HEK293 (cell line): ENCODE data around the gene GRK5.

Source experiments
- CTCF ChIA-PET: fragments of 350-600 bp; formaldehyde crosslinking; extraction: SDS; loops from one replicate; lab custom pipeline; 2021; ENCODE audit warnings: antibody characterized with exemption; lab: Yijun Ruan, JAX
- POLR2A ChIA-PET: fragments of 300-600 bp; formaldehyde crosslinking; extraction: SDS; loops from one replicate; lab custom pipeline; 2020; ENCODE audit warnings: antibody characterized with exemption, inconsistent platforms; lab: Yijun Ruan, JAX
- H3K27ac ChIP-seq: fragments of 200-500 bp; sonication (Bioruptor generic); 2 replicates; pipeline ENCODE4 v1.5.1; 2014; ENCODE audit warnings: low read depth, low read length, control low read depth, inconsistent platforms; ENCODE audit errors: extremely low read depth
- H3K36me3 ChIP-seq, 2 experiments: fragments of 200-500 bp in 1 of 2; sonication (Bioruptor generic) in 1 of 2; 1 replicate in 1 of 2; 2 replicates in 1 of 2; pipeline ENCODE4 v1.5.1; 2014 to 2017; ENCODE audit warnings: inconsistent platforms in 2 of 2, low read length in 2 of 2; ENCODE audit not compliant: control insufficient read depth in 2 of 2, insufficient read depth in 1 of 2
- H3K4me1 ChIP-seq: fragments of 200-500 bp; sonication (Bioruptor generic); 2 replicates; pipeline ENCODE4 v1.5.1; 2014; ENCODE audit warnings: mild to moderate bottlenecking, low read length, inconsistent platforms; ENCODE audit not compliant: control insufficient read depth, insufficient read depth
- H3K4me3 ChIP-seq: 2 replicates; pipeline ENCODE4 v1.5.1; 2011; ENCODE audit warnings: low read depth, mild to moderate bottlenecking, control low read depth, low read length, moderate library complexity
- H3K9me3 ChIP-seq: fragments of 200-500 bp; sonication (Bioruptor generic); 2 replicates; pipeline ENCODE4 v1.5.1; 2014; ENCODE audit warnings: low read depth, low read length, inconsistent platforms; ENCODE audit not compliant: control insufficient read depth, insufficient read depth
- EGR2 ChIP-seq: fragments of 450-650 bp; formaldehyde crosslinking; IDR thresholded peaks from 2 replicates; pipeline ENCODE4 v1.5.1; 2016; ENCODE audit warnings: low read depth, missing biosample characterization, missing genetic modification characterization
- GLIS1 ChIP-seq: fragments of 450-650 bp; formaldehyde crosslinking; IDR thresholded peaks from 2 replicates; pipeline ENCODE4 v1.5.1; 2016; ENCODE audit warnings: missing biosample characterization, missing genetic modification characterization
- KLF1 ChIP-seq: fragments of 450-650 bp; formaldehyde crosslinking; IDR thresholded peaks from 2 replicates; pipeline ENCODE4 v1.5.1; 2016; ENCODE audit warnings: missing biosample characterization, missing genetic modification characterization
- KLF16 ChIP-seq: fragments of 450-650 bp; formaldehyde crosslinking; IDR thresholded peaks from 2 replicates; pipeline ENCODE4 v1.5.1; 2017; ENCODE audit warnings: missing biosample characterization, missing genetic modification characterization
- SETDB1 ChIP-seq: IDR thresholded peaks from one replicate; pipeline ENCODE4 v1.6.1; 2017; ENCODE audit warnings: mild to moderate bottlenecking, low read length, moderate library complexity, mixed read lengths; ENCODE audit not compliant: insufficient read length
- ZBTB17 ChIP-seq: fragments of 450-650 bp; formaldehyde crosslinking; IDR thresholded peaks from 2 replicates; pipeline ENCODE4 v1.5.1; 2016; ENCODE audit warnings: missing biosample characterization, missing genetic modification characterization
- ZBTB26 ChIP-seq: fragments of 450-650 bp; formaldehyde crosslinking; optimal IDR thresholded peaks from 2 replicates; pipeline ENCODE3; 2016; ENCODE audit warnings: missing biosample characterization, mild to moderate bottlenecking, missing genetic modification characterization
- ZFHX2 ChIP-seq: fragments of 450-650 bp; formaldehyde crosslinking; conservative IDR thresholded peaks from 2 replicates; pipeline ENCODE4 v1.5.1; 2016; ENCODE audit warnings: missing biosample characterization, missing genetic modification characterization
- ZNF202 ChIP-seq: fragments of 450-650 bp; formaldehyde crosslinking; IDR thresholded peaks from 2 replicates; pipeline ENCODE4 v1.5.1; 2016; ENCODE audit warnings: missing biosample characterization, missing genetic modification characterization, borderline replicate concordance
- ZNF274 ChIP-seq, 2 experiments: fragments of 200-500 bp in 1 of 2; fragments of 450-650 bp in 1 of 2; sonication (Bioruptor generic) in 1 of 2; formaldehyde crosslinking in 1 of 2; IDR thresholded peaks; 2 replicates each; pipeline versions ENCODE4 v1.5.1 to v1.6.1; 2014 to 2016; ENCODE audit warnings: borderline replicate concordance in 1 of 2, inconsistent platforms in 1 of 2, low read length in 1 of 2, missing biosample characterization in 1 of 2, missing genetic modification characterization in 1 of 2
- ZNF302 ChIP-seq: fragments of 450-650 bp; formaldehyde crosslinking; IDR thresholded peaks from 2 replicates; pipeline ENCODE4 v1.5.1; 2016; ENCODE audit warnings: missing biosample characterization, missing genetic modification characterization, low read depth
- ZNF366 ChIP-seq: fragments of 450-650 bp; formaldehyde crosslinking; conservative IDR thresholded peaks from 2 replicates; pipeline ENCODE4 v1.5.1; 2016; ENCODE audit warnings: missing biosample characterization, missing genetic modification characterization
- ZNF404 ChIP-seq: fragments of 450-650 bp; formaldehyde crosslinking; IDR thresholded peaks from 2 replicates; pipeline ENCODE4 v1.5.1; 2017; ENCODE audit warnings: missing biosample characterization, missing genetic modification characterization
- ZNF449 ChIP-seq: fragments of 450-650 bp; formaldehyde crosslinking; IDR thresholded peaks from 2 replicates; pipeline ENCODE4 v1.5.1; 2017; ENCODE audit warnings: missing biosample characterization, mild to moderate bottlenecking, missing genetic modification characterization, moderate library complexity
- ZNF473 ChIP-seq: fragments of 450-650 bp; formaldehyde crosslinking; IDR thresholded peaks from 2 replicates; pipeline ENCODE4 v1.5.1; 2017; ENCODE audit warnings: missing biosample characterization, missing genetic modification characterization
- ZNF513 ChIP-seq: fragments of 450-650 bp; IDR thresholded peaks from 2 replicates; pipeline ENCODE4 v1.5.1; 2018; ENCODE audit warnings: missing biosample characterization, missing genetic modification characterization
- ZNF645 ChIP-seq: fragments of 450-650 bp; formaldehyde crosslinking; IDR thresholded peaks from 2 replicates; pipeline ENCODE4; 2016; ENCODE audit warnings: missing biosample characterization, missing genetic modification characterization
- ZNF747 ChIP-seq: fragments of 450-650 bp; formaldehyde crosslinking; IDR thresholded peaks from 2 replicates; pipeline ENCODE4 v1.5.1; 2016; ENCODE audit warnings: missing biosample characterization, missing genetic modification characterization
- ZNF768 ChIP-seq: fragments of 450-650 bp; formaldehyde crosslinking; IDR thresholded peaks from 2 replicates; pipeline ENCODE4 v1.5.1; 2018; ENCODE audit warnings: missing biosample characterization, mild to moderate bottlenecking, missing genetic modification characterization
- ZNF792 ChIP-seq: fragments of 450-650 bp; formaldehyde crosslinking; IDR thresholded peaks from 2 replicates; pipeline ENCODE4 v1.5.1; 2016; ENCODE audit warnings: missing biosample characterization, missing genetic modification characterization
- ZSCAN4 ChIP-seq: fragments of 450-650 bp; formaldehyde crosslinking; IDR thresholded peaks from 2 replicates; pipeline ENCODE4 v1.5.1; 2017; ENCODE audit warnings: missing biosample characterization, missing genetic modification characterization
- ZXDB ChIP-seq: fragments of 450-650 bp; formaldehyde crosslinking; IDR thresholded peaks from 2 replicates; pipeline ENCODE4 v1.5.1; 2016; ENCODE audit warnings: missing biosample characterization, missing genetic modification characterization

GRK5 gene

GRCh38 chr10:119289227-119289920 lies 82.0 kb downstream of the GRK5 start:
- no peak for TF ChIP-seq ZNF645
- TF ChIP-seq ZNF768 (tag by site-specific recombination): peak; percentile 86
- ChIA-PET CTCF (interaction anchor here (0.7 to 0.9 kb wide), 2 partner anchors 10 to 79 kb away, joined by 3 to 4 read pairs; no protein-coding TSS in a partner anchor), POLR2A (no interaction called here)
- Histone ChIP-seq H3K4me1 (peaks cover 3% of the 10 kb centered on the region; the same call in 1 of the 2 replicates), H3K4me3 (no peak overlapping the region), H3K27ac (no peak overlapping the region), H3K9me3 (no peaks in the 10 kb centered on the region), H3K36me3 (no peaks in the 10 kb centered on the region)

GRCh38 chr10:119290301-119291048 lies 83.1 kb downstream of the GRK5 start:
- H3K27ac ChIP-seq: no peak overlapping the region
- peaks cover 3% of the 10 kb centered on the region; the same call in 1 of the 2 replicates for H3K4me1 ChIP-seq
- no peaks in the 10 kb centered on the region for H3K36me3 ChIP-seq
- TF ChIP-seq KLF16 (tag by site-specific recombination) (no peak), ZNF792 (tag by site-specific recombination) (no peak), ZBTB17 (peak; percentile 25; the same call in 1 of the 2 replicates)
- ChIA-PET POLR2A (no interaction called here), CTCF (interaction anchor here (0.7 to 0.9 kb wide), 3 partner anchors 9 to 588 kb away, joined by 3 read pairs; no protein-coding TSS in a partner anchor)
- H3K4me3 ChIP-seq: no peak overlapping the region
- no peaks in the 10 kb centered on the region for H3K9me3 ChIP-seq

GRCh38 chr10:119291223-119291900 lies 84.0 kb downstream of the GRK5 start:
- POLR2A ChIA-PET: no interaction called here
- H3K27ac ChIP-seq: no peak overlapping the region
- no peaks in the 10 kb centered on the region for H3K4me1 ChIP-seq
- H3K4me3 ChIP-seq: no peak overlapping the region
- no peaks in the 10 kb centered on the region for H3K36me3 ChIP-seq
- no peaks in the 10 kb centered on the region for H3K9me3 ChIP-seq
- CTCF ChIA-PET: interaction anchor here (0.7 to 0.9 kb wide), 2 partner anchors 10 to 589 kb away, joined by 3 read pairs; no protein-coding TSS in a partner anchor
- TF ChIP-seq ZNF202 (tag by site-specific recombination): no peak
- no peak for TF ChIP-seq ZNF747 (tag by site-specific recombination)
- no peak for TF ChIP-seq KLF1 (tag by site-specific recombination)
- TF ChIP-seq ZBTB26 (tag by site-specific recombination): no peak
- TF ChIP-seq SETDB1: no peak
- TF ChIP-seq ZNF404 (tag by site-specific recombination): no peak
- peak; percentile 61; the same call in 1 of the 2 replicates for TF ChIP-seq ZNF366 (tag by site-specific recombination)
- no peak for TF ChIP-seq ZNF473 (tag by site-specific recombination)
- peak; percentile 85 for TF ChIP-seq EGR2
- TF ChIP-seq GLIS1 (tag by site-specific recombination): no peak
- no peak for TF ChIP-seq ZNF274 (IDR thresholded peaks at IDR 0.05; ENCODE audit: low read length)
- TF ChIP-seq ZNF274 (tag by site-specific recombination; IDR thresholded peaks at IDR 0.05; ENCODE audit: borderline replicate concordance): no peak
- peak; percentile 99 for TF ChIP-seq ZNF513 (tag by site-specific recombination)
- no peak for TF ChIP-seq ZNF449 (tag by site-specific recombination)
- TF ChIP-seq ZNF302 (tag by site-specific recombination): no peak
- TF ChIP-seq ZSCAN4 (tag by site-specific recombination): no peak
- peak; percentile 51; the same call in 1 of the 2 replicates for TF ChIP-seq ZFHX2 (tag by site-specific recombination)
- no peak for TF ChIP-seq ZXDB (tag by site-specific recombination)
